Stimulated activated CD8-positive, alpha-beta memory T cell treated with anti-CD3 and anti-CD28 coated beads, Interleukin-4, amount 100 ng/mL, for 48 hours (primary cell): Measurements from ENCODE around the gene UGGT1.

ENCODE experiments used
- DNase-seq: peaks from one replicate; pipeline ENCODE4 v3.0.0-alpha.2; 2020

Gene UGGT1, protein sequence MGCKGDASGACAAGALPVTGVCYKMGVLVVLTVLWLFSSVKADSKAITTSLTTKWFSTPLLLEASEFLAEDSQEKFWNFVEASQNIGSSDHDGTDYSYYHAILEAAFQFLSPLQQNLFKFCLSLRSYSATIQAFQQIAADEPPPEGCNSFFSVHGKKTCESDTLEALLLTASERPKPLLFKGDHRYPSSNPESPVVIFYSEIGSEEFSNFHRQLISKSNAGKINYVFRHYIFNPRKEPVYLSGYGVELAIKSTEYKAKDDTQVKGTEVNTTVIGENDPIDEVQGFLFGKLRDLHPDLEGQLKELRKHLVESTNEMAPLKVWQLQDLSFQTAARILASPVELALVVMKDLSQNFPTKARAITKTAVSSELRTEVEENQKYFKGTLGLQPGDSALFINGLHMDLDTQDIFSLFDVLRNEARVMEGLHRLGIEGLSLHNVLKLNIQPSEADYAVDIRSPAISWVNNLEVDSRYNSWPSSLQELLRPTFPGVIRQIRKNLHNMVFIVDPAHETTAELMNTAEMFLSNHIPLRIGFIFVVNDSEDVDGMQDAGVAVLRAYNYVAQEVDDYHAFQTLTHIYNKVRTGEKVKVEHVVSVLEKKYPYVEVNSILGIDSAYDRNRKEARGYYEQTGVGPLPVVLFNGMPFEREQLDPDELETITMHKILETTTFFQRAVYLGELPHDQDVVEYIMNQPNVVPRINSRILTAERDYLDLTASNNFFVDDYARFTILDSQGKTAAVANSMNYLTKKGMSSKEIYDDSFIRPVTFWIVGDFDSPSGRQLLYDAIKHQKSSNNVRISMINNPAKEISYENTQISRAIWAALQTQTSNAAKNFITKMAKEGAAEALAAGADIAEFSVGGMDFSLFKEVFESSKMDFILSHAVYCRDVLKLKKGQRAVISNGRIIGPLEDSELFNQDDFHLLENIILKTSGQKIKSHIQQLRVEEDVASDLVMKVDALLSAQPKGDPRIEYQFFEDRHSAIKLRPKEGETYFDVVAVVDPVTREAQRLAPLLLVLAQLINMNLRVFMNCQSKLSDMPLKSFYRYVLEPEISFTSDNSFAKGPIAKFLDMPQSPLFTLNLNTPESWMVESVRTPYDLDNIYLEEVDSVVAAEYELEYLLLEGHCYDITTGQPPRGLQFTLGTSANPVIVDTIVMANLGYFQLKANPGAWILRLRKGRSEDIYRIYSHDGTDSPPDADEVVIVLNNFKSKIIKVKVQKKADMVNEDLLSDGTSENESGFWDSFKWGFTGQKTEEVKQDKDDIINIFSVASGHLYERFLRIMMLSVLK (N-terminal part only)

DNA sequence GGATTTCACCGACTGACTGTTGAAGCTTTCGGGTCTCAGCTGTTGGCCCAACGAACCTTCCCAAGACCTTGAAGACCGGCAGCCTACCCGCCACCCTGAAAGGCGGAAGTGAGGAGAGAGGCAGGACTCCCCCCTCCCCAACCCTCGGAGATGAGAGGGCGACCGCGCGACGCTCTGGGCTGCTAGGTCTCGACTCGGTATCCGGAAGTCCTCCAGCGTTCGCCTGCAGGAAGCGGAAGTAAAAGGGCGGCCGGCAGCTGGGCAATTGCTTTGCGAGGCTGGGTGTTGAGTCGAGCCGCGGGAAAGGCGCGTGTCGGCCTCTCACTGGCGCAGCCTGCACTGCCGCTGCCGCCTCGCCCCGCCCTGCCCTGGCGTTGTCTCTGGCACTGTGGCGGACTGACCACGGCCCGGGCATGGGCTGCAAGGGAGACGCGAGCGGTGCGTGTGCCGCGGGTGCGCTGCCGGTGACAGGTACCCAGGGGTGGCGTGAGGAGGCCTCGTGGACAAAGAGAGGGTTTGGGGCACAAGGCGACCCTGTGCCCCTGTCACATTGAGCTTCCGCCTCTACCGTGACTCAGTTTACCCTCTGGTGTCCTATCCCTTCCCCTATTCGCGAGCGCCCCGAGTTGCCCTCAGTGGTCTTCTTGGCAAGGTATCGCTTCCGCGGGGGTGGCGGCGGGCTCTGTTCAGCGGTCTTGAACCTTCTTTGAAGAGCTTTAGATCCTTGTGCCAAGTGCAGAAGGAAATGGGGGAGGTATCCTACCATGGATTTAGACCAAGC is at the start of gene UGGT1:
Gene UGGT1, plus strand, starts transcription at position 256 of the 781 bp plus-strand sequence. Its CDS starts 158 bp downstream, at position 414.
- DNase-seq: peak; percentile 94

DNA sequence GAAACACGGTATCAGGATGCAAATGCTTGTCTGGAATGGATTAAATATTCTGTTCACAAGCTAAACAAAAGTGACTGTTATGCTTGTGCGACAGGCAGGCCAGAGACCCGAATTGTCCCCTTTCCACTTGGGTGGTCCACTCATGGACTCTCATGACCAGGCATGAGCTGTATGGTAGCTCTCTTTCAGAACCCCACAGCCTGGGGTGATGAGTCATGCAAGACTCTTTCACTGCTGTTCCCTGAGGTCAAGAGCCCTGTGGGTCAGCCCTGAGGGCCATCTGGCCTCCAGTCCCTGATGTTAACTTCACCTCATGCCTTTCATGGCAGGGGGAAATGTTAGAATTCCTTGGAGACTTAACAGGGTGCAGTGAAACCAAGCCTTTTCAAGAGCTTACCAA is 49.4 kb upstream of the UGGT1 start:
- no peak for DNase-seq

DNA sequence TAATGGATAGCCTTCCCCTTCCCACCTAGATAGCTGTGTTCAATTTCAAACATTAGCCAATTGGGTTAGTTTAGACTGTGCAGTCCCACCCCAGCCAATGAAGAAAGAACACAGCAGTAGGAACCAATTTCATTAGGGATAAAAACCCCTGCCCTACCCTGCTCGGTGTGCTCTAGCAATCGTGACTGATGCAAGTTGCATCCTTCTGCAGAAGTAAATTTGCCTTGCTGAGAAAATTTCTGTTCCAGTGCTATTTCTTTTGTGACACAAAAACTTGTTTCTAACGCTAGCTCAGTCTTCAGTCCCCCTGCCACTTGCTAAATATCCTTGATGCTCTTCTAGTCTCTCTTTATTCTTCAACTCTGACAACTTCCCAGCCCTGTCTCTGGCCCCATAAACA is 48.0 kb upstream of the UGGT1 start:
- no peak for DNase-seq

DNA sequence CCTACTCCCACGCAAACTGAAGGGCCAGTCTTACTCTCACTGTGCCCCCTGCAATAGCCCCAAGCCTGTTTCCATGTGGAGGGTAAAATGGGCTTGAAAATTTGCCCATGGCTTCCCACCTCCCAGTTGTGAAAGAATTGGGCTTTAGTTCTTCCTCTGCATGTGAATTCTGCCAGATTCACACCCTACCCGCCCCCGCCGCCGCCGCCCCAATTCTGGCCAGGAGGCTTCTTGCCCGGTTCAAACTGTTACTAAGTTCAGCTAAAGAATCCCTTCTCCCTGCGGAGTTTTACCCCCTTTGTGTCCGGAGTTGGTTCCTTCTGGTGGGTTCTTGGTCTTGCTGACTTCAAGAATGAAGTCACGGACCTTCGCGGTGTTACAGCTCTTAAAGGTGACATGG is 37.7 kb upstream of the UGGT1 start:
- DNase-seq: no peak

DNA sequence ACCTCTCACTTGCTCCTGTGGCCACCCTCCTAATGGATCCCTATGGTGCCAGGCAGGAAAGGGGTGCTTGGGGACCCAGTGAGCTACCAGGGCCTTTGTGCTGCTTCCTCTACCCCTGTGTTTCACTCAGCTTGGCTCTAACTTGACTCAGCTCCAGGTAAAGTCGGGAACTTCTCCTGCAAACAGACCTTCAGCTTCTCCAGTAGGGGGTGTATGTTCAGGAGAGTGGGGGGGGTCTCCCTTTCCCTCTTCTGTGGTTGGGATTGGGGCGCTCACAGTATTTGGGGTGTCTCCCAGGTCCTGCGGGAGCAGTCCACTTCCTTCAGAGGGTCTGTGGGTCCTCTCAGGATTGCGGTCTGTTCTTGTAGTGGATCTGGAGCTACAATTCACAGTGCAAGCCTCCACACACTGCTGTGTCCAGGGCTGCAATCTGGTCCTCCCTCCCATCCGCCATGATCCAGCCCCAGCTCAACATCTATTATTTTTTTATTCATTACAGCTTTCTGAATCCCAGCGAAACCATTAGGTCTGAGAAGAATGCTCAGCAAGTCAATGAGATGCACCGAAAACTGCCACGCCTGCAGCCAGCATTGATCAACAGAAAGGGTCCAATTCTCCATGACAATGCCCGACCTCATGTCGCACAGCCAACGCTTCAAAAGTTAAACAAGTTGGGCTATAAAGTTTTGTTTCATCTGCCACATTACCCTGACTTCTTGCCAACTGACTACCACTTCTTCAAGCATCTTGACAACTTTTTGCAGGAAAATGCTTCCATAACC is 36.7 kb upstream of the UGGT1 start:
- DNase-seq: no peak

DNA sequence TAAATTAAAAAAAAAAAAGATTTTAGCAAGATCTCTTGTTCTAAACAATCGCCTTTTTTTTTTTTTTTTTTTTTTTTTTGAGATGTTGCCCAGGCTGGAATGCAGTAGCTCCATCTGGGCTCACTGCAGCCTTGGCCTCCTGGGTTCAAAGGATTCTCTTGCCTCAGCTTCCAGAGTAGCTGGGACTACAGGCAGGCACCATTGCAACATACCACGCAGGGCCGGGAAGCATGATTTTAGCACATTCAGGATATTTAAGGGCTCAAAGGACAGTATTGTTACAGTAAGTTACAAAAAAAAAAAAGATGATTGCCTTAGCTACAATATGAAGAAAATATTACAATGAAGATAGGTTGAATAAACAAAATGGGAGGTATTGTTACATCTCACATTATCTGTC is 33.7 kb upstream of the UGGT1 start:
- DNase-seq: no peak

DNA sequence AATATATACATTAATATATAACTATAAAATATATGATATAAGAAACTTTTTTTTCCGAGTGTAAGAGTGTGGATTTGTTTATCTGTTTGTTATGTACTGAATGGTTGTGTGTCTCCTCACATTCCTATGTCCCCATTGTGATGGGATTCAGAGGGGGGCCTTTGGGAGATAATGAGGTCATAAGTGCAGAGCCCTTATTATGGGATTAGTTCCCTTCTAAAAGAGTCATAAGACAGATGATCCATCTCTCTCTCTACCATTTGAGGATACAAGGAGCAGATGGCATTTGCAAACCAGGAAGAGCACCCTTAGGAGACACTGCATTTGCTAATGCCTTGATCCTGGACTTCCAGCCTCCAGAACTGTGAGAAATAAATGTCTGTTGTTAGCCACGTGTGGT is 32.9 kb upstream of the UGGT1 start:
- no peak for DNase-seq

DNA sequence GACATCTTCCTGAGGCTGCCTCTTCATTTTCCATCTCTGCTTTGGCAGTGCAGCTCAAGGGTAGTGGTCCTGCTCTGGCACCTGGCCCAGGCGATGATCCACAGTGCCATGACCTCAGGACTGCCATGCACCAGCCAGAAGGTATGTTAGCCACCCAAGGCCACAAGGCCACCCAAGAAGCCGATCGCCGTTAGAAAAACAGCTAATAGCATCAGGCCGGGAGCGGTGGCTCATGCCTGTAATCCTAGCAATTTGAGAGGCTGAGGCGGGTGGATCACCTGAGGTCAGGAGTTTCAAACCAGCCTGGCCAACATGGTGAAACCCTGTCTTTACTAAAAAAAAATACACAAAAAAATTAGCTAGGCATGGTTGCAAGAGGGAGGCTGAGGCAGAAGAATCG is 28.4 kb upstream of the UGGT1 start:
- no peak for DNase-seq

DNA sequence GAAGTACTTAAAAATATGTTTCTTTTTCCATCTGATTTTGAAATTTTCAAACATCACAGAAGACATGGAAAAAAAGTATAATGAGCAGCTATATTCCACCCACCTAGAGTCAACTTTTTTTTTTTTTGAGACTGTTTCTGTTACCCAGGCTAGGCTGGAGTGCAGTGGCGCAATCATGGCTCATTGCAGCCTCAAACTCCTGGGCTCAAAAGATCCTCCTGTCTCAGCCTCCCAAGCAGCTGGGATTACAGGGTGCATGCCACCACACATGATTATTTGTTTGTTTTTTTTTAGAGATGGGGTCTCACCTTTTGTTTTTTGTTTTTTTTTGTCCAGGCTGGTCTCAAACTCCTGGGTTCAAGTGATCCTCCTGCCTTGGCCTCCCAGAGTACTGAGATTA is 26.6 kb upstream of the UGGT1 start:
- no peak for DNase-seq

DNA sequence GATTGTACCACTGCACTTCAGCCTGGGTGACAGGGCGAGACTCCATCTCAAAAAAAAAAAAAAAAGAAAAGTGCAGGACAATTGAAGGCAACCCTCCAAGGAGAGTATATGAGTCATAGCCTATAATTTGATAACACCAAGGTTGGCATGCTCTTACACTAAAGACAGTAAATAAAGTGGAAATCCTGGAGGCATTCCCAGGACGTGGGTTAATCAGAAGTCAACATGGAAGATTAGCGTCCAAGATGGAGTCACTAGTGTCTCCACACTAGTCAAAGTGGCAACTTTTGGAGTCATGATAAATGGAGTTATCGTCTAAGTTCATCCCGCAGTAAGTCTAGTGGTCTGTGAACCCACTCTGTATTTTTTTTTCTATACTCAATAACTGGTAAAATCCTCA is 21.2 kb upstream of the UGGT1 start:
- no peak for DNase-seq

DNA sequence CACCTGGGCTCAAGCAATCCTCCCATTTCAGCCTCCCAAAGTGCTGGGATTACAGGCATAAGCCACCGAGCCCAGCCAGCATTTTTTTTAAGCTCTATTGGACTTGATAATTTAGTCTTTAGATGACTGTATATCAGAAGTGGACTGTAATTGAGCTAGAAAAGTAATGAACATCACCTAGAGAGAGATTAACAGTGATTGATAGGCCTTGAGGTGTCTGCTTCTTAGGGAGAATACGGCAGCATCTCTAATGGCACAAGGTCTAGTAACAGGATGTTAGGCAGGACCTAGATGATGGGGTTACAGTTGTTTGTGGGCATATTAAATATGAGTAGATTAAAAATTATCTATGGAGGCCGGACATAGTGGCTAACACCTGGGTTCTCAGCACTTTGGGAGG is 17.7 kb upstream of the UGGT1 start:
- DNase-seq: no peak

DNA sequence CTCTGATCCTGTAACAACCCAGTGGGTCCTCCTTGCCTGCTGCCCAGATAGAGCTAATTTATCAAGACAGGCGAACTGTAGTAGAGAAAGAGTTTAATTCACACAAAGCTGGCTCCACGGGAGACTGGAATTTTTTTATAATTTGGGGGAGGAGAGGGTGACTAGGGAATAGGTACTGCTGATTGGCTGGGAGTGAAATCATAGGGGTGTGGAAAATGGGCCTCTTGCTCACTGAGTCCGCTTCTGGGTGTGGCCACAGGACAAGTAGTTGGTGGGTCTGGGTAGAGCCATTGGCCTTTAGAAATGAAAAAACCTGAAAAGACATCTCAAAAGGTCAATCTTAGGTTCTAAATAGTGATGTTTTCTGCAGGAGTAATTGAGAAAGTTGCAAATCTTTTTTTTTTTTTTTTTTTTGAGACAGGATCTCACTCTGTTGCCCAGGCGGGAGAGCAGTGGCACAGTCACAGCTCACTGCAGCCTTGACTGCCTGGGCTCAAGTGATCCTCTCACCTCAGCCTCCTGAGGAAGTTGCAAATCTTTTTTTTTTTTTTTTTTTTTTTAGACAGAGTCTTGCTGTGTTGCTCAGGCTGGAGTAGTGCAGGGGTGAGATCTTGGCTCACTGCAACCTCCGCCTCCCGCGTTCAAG is 14.4 kb upstream of the UGGT1 start:
- DNase-seq: no peak

DNA sequence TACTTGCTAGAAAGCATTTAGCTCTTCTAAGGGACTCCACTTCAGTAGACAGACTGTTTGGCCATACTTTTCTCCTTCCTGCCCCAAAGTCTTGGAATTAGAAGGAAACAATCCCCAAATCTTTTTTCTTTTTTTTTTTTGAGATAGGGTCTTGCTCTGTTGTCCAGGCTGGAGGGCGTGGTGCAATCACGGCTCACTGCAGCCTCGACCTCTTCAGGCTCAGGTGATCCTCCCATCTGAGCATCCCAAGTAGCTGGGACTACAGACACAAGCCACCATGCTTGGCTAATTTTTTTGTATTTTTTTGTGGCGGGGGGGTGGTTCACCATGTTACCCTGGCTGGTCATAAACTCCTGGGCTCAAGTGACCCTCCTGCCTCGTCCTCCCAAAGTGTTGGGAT is 6.2 kb upstream of the UGGT1 start:
- no peak for DNase-seq

DNA sequence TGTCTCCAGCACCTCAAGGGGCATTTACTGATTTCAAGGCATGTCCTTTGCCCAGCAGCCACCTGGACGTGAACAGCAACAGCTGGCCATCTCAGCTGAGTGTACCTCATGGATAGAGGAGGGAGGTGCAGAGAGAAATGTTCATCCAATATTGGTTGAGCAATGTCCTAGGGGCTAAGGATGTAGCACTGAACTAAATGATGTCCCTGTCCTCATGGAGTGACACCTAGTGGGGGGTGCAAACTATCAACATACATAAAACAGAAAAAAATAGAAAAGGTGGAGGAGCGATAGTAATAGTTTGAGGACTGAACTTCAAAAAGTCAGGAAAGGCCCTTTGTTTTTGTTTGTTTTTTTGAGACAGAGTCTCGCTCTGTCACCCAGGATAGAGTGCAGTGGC is 4.8 kb upstream of the UGGT1 start:
- no peak for DNase-seq

DNA sequence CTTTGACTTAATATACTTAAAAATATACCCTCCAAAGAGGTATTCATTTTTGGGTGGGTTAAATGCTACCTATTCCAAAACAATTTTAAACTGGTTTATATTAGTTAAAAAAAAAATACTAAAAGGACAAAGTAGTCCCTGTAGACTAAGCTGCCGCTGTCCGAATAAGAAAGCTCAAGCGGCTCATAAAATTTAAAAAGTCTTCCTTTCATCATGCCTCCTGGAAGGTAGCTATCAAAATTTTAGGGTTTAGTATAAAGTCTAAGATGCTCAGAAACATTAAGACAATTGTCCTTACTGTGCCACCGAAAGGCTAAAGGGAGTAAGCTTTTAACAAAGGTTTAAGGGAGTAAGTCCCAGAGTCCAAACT is 440 bp upstream of the UGGT1 start:
- DNase-seq: no peak

DNA sequence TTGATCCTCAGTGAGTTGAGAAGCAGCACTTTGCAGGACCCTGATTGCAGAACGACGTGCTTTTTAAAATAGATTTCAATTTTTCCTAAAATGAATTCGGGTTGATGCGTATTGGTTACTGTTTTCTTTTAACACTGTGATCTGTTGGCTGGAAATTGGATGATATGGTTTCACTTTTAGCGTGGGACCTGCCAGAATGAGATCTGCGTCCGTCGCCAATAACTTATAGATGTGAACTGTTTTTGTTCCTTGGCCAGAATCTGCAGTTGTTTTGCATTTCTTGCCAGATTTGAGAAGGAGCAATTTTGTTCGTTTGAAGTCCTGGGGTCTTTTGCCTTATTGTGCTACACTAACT is 703 bp downstream of the UGGT1 start:
- DNase-seq: no peak

DNA sequence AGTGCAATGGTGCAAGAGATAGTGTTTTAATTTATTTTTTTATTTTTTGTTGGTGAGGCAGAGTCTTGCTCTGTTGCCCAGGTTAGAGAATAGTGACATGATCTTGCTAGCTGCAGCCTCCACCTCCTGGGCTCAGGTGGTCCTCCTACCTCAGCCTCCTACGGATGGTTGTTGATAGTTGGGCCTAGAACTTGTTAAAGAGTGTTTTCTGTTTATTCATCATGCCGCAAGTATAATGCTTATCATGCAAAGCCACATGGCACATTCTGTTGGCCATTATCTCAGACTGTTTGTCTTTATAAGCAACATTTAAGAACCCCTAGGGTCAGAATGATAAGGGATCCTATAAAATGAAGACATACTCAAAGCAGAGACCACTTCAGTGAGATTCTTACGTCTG is 1.7 kb downstream of the UGGT1 start:
- no peak for DNase-seq

DNA sequence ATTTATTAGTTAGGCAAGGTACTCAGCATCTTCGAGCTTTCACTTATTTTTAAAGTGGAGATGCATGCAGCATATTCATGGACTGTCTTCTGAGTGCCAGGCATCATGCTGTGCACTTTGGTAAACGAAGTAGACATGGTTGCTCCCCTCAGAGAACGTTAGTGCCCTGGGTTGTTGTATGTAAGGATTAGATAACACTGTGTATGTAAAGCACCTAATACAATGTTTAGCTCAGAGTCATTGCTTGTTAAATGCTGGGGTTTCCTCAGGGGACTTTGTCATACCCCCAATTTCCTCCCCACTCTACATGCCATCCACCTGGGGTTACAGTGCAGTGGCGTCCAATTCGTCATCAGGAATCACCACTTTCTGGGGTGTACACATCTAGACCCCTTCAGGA is 2.8 kb downstream of the UGGT1 start:
- no peak for DNase-seq

DNA sequence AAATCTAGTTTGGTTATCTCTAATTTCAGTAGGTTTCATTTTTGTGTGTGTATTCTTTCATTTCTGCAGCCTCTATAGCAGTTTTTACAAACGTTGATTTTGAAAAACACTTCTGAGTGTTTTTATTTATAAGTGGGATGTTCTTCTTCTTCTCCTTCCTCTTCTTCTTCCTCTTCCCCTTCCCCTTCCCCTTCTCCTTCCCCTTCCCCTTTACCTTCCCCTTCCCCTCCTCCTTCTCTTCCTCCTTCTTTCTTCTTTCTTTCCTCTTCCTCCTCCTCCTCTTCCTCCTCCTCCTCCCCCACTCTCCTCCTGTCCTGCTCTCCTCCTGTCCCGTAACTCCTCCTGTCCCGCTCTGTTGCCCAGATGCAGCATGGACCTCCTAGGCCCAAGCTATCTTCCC is 4.2 kb downstream of the UGGT1 start:
- DNase-seq: no peak

DNA sequence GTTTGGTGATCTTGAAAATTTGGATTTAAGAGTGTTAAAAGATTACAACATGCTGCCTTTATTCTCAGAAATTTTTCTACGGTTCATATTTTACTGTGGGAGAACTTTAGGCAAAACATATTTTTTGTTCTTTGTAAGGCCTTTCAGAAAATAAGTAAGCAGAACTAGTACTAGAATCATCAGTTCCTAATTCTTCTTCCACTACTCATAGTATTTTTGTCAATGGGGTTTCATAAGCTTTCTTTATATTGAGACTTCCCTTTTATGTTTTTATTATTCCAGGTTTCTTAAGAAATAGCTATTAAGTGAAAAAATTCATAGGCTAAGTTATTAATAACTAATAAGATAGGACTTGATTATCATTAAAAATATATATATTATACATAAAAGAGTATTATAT is 12.4 kb downstream of the UGGT1 start:
- no peak for DNase-seq

DNA sequence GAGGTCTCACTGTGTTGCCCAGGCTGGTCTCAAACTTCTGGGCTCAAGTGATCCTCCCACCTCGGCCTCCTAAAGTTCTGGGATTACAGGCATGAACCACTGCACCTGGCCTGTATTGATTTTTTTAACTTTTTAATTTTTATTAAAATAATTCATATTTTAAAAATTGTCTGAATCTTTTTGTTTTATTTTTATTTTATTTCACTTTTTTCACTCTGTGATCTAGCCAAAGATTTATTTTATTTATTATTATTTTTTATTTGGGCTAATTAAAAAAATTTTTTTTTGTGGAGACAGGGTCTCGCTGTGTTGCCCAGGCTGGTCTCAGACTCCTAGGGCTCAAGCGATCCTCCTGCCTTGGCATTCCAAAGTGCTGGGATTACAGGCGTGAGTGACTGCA is 14.1 kb downstream of the UGGT1 start:
- no peak for DNase-seq
